Gastrocnemius medialis (tissue), 4 donors: ENCODE results near the gene RGS21.

Experiments
- CTCF ChIP-seq, 5 experiments: fragments of 450-650 bp in 3 of 5; fragments of 200-600 bp in 2 of 5; sonication (generic) in 2 of 5; IDR thresholded peaks in 4 of 5; conservative IDR thresholded peaks in 1 of 5; 1 replicate in 4 of 5; 2 replicates in 1 of 5; pipeline ENCODE4 v1.5.1; 2016 to 2019; ENCODE audit warnings: antibody characterized with exemption in 5 of 5, mild to moderate bottlenecking in 3 of 5, moderate library complexity in 3 of 5
- POLR2A ChIP-seq, 2 donors: fragments of 450-650 bp; IDR thresholded peaks; one replicate each; pipeline ENCODE4 v1.6.1; 2017; ENCODE audit warnings: antibody characterized with exemption in 2 of 2, mild to moderate bottlenecking in 2 of 2, moderate library complexity in 2 of 2

GRCh38 chr1:192379554-192379953 is 62.8 kb downstream of the RGS21 start:
- TF ChIP-seq POLR2A (IDR thresholded peaks at IDR 0.05) (no peak), CTCF (IDR thresholded peaks at IDR 0.05 in 4 of 5, conservative IDR thresholded peaks at IDR 0.05 in 1 of 5) (no peak)
